GM23338 (cell line): Measurements from ENCODE around the gene TASP1. TPM values are rescaled to one million over a fixed set of nuclear protein-coding genes. Genes with fewer than 3 reads are reported as not detected.

Experiments used
- ATAC-seq: fragments of 200-7000 bp; cut with Tn5 transposase; 3 replicates; pipeline ENCODE4 v1.9.1; 2020
- DNase-seq: peaks from one replicate; pipeline ENCODE4 v3.0.0-alpha.2; 2015; ENCODE audit warnings: low spot score
- H2AFZ ChIP-seq: fragments of 200-600 bp; sonication (generic); 2 replicates; pipeline ENCODE4 v1.8.0; 2016; ENCODE audit warnings: antibody characterized with exemption, mild to moderate bottlenecking, moderate library complexity
- H3F3A ChIP-seq: fragments of 200-600 bp; sonication (generic); replicated peaks from 2 replicates; pipeline ENCODE4 v1.8.0; 2017; ENCODE audit warnings: antibody characterized with exemption, mixed run types, low read depth
- H3K27ac ChIP-seq: fragments of 200-600 bp; sonication (generic); 2 replicates; pipeline ENCODE4 v1.6.1; 2016; ENCODE audit warnings: low read depth
- H3K27me3 ChIP-seq: fragments of 200-600 bp; sonication (generic); 2 replicates; pipeline ENCODE4 v1.8.0; 2016; ENCODE audit warnings: mild to moderate bottlenecking, mixed run types, moderate library complexity; ENCODE audit not compliant: insufficient read depth
- H3K36me3 ChIP-seq: fragments of 200-600 bp; sonication (generic); 2 replicates; pipeline ENCODE4 v1.8.0; 2016; ENCODE audit warnings: mild to moderate bottlenecking; ENCODE audit not compliant: insufficient read depth
- H3K4me1 ChIP-seq: fragments of 200-600 bp; sonication (generic); 2 replicates; pipeline ENCODE4 v1.8.0; 2016; ENCODE audit warnings: mild to moderate bottlenecking, moderate library complexity; ENCODE audit not compliant: insufficient read depth
- H3K4me2 ChIP-seq: fragments of 200-600 bp; sonication (generic); 2 replicates; pipeline ENCODE4 v1.7.1; 2017; ENCODE audit warnings: mixed run types
- H3K4me3 ChIP-seq: fragments of 200-600 bp; sonication (generic); 2 replicates; pipeline ENCODE4 v1.6.1; 2016; ENCODE audit warnings: mixed run types
- H3K79me2 ChIP-seq: fragments of 200-600 bp; sonication (generic); replicated peaks from 2 replicates; pipeline ENCODE4 v1.8.0; 2017; ENCODE audit warnings: mild to moderate bottlenecking; ENCODE audit not compliant: insufficient read depth
- H3K9me2 ChIP-seq: fragments of 200-600 bp; sonication (generic); 2 replicates; pipeline ENCODE4 v1.8.0; 2017; ENCODE audit not compliant: insufficient read depth
- H4K20me1 ChIP-seq: fragments of 200-600 bp; sonication (generic); replicated peaks from 2 replicates; pipeline ENCODE4 v1.8.0; 2017; ENCODE audit warnings: mild to moderate bottlenecking; ENCODE audit not compliant: insufficient read depth
- H3K27ac Mint-ChIP-seq: 2 replicates; pipeline ENCODE4 v1.8.0; 2020; ENCODE audit warnings: inconsistent platforms, mild to moderate bottlenecking, moderate library complexity, mixed read lengths
- H3K27me3 Mint-ChIP-seq: 3 replicates; pipeline ENCODE4 v1.8.0; 2022; ENCODE audit warnings: low read depth, mild to moderate bottlenecking, moderate library complexity, mixed read lengths, inconsistent platforms; ENCODE audit not compliant: insufficient read depth, poor library complexity
- H3K36me3 Mint-ChIP-seq: 3 replicates; pipeline ENCODE4 v1.8.0; 2021; ENCODE audit warnings: low read depth, mild to moderate bottlenecking, inconsistent platforms, moderate library complexity, mixed read lengths
- H3K4me1 Mint-ChIP-seq: 3 replicates; pipeline ENCODE4 v1.8.0; 2020; ENCODE audit warnings: mild to moderate bottlenecking, inconsistent platforms, mixed read lengths
- H3K4me3 Mint-ChIP-seq: 3 replicates; pipeline ENCODE4 v1.8.0; 2021; ENCODE audit warnings: moderate library complexity, mild to moderate bottlenecking, inconsistent platforms, mixed read lengths
- H3K9me3 Mint-ChIP-seq: 3 replicates; pipeline ENCODE4 v1.8.0; 2020; ENCODE audit warnings: moderate library complexity, mild to moderate bottlenecking, inconsistent platforms, mixed read lengths
- CREB1 ChIP-seq: fragments of 250-450 bp; sonication (Bioruptor Pico); IDR thresholded peaks from 2 replicates; pipeline ENCODE4 v1.5.0; 2020; ENCODE audit warnings: low read depth, mild to moderate bottlenecking, moderate library complexity
- EZH2 ChIP-seq: fragments of 200-600 bp; sonication (generic); IDR thresholded peaks from one replicate; pipeline ENCODE4 v1.8.0; 2017; ENCODE audit warnings: antibody characterized with exemption, mild to moderate bottlenecking, low read depth; ENCODE audit not compliant: unreplicated experiment
- EZH2phosphoT487 ChIP-seq: fragments of 200-600 bp; sonication (generic); IDR thresholded peaks from one replicate; pipeline ENCODE4 v1.8.1; 2018; ENCODE audit warnings: antibody characterized with exemption; ENCODE audit not compliant: unreplicated experiment
- STAT1 ChIP-seq: IDR thresholded peaks from one replicate; pipeline ENCODE4 v1.6.1; 2016; ENCODE audit warnings: antibody characterized with exemption; ENCODE audit not compliant: unreplicated experiment
- ZNF331 ChIP-seq: fragments of 250-450 bp; sonication (Bioruptor Pico); IDR thresholded peaks from 2 replicates; pipeline ENCODE4 v1.5.0; 2020; ENCODE audit warnings: low read depth, mild to moderate bottlenecking, moderate library complexity
- polyA plus RNA-seq: library from polyadenylated mRNA; unstranded; fragments of >200 nt; fragmentation: Nextera tagmentation; extraction: Ambion mirVana; gene quantifications from 2 replicates; pipeline ENCODE4 v1.2.1, GENCODE V29; 2016
- total RNA-seq: library from RNA; depleted of rRNA; stranded (reverse); fragments of >200 nt; shearing (Covaris generic); gene quantifications from 2 replicates; pipeline ENCODE4 v1.2.3, GENCODE V29; 2014
- TF ChIP-seq, protein P1 (sequence below): fragments of 250-450 bp; sonication (Bioruptor Pico); IDR thresholded peaks from 2 replicates; pipeline ENCODE4 v1.5.0; 2020; ENCODE audit warnings: mild to moderate bottlenecking, moderate library complexity
- TF ChIP-seq, protein P2 (sequence below), 2 experiments: fragments of 200-600 bp in 1 of 2; sonication (generic) in 1 of 2; conservative IDR thresholded peaks; 2 replicates each; pipeline versions ENCODE4 v1.5.1 to v1.6.1; 2016 to 2017; ENCODE audit warnings: antibody characterized with exemption in 2 of 2, low read depth in 2 of 2, mild to moderate bottlenecking in 2 of 2, moderate library complexity in 1 of 2

Gene TASP1
- total and polyA plus RNA-seq, 2 experiments from 2014 or later: 9.7 to 9.8 TPM

DNA sequence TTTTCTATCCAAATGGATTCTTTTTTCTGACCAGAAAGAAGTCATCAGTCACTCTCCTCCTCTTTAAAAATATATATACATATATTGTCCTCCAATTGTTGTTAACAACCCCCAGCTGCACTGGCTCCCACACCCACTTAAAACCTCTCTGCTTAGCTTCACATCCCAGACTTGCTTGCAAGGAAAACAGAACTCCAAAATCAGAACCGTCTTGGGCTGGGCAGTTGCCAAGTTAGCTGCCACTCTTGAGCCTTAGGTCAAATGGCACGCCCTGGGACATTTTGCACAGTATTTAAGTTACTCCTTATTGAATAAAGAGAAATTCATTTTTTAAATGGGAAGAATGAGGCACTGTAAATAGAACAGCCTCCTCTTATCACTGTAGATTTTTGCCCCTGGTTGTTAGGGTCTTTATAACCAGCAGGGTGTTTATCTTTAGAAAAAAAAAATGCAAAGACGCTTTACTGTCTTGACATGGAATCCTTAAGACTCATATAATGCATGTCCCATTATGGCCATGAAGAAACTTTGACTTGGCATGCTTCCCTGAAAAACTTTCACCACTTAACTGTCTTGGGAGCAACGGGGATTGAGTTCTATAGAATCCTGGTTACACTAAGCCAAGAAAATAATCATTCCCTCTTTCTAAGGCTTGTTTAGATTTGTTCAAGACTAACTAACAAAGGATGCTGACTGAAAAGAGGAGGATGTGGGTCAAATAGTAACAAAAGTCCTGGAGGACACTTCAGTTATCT, 213.2 kb downstream of the TASP1 start:
- H3K79me2 ChIP-seq: no peaks in the 10 kb centered on the region
- TF ChIP-seq EZH2: no peak
- no peak for TF ChIP-seq CREB1 (CRISPR knock-in tag)
- no peaks in the 10 kb centered on the region for H3K27me3 ChIP-seq
- H3K36me3 Mint-ChIP-seq: no peaks in the 10 kb centered on the region
- H3K27ac Mint-ChIP-seq: 0 out of 2 replicates have a peak overlapping the region, but pooled peaks have one; percentile 51
- H3K4me1 ChIP-seq: peaks cover 12% of the 10 kb centered on the region
- no peaks in the 10 kb centered on the region for H3K9me3 Mint-ChIP-seq
- peaks cover 21% of the 10 kb centered on the region for H3K4me1 Mint-ChIP-seq
- no peak for DNase-seq
- no peak overlapping the region for H3K4me2 ChIP-seq
- H2AFZ ChIP-seq: no peak overlapping the region
- no peaks in the 10 kb centered on the region for H3K36me3 ChIP-seq
- H3K9me2 ChIP-seq: peaks cover 2% of the 10 kb centered on the region
- H3K27ac ChIP-seq: peak overlapping the region; percentile 8; the same call in 1 of the 2 replicates
- no peaks in the 10 kb centered on the region for H4K20me1 ChIP-seq
- H3K4me3 ChIP-seq: no peak overlapping the region
- H3K4me3 Mint-ChIP-seq: no peak overlapping the region
- peaks cover 2% of the 10 kb centered on the region for H3K27me3 Mint-ChIP-seq
- no peak for ATAC-seq
- H3F3A ChIP-seq: no peaks in the 10 kb centered on the region

DNA sequence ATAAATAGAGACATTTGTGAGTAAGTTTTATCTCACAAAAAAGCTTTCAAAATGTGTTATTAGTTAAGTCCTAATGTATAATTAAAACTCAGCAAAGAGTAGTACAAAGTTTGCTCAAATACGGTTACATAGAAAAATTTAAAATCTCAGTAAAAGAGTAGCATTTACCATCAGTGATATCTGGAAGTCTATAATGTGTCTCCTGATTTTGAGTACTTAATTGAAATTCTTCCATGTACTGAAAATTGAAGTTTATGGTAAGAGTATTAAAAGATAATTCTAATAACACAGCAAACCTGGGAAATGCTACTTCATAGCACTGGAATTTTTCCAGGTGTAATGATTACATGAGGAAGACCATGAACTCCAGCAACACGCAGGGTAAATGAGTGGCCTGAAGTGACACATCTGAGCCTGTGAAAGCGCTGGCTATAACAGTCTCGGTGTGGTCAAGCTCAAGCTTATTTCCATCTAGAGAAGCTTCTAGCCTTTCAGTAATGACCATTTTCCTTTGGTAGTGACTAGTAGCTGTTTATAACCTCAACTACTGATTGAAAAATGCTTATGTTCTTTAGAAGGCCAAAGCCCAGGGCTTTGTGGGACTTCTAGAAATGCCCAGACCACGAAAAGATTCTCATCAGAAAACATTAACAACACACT, 214.4 kb downstream of the TASP1 start:
- Histone ChIP-seq H3K4me3 (no peak overlapping the region), H3F3A (no peaks in the 10 kb centered on the region), H4K20me1 (no peaks in the 10 kb centered on the region), H3K4me2 (no peak overlapping the region), H2AFZ (no peak overlapping the region), H3K4me1 (peaks cover 24% of the 10 kb centered on the region), H3K27ac (no peak overlapping the region), H3K9me2 (no peaks in the 10 kb centered on the region; the same call in 1 of the 2 replicates), H3K27me3 (no peaks in the 10 kb centered on the region), H3K79me2 (no peaks in the 10 kb centered on the region), H3K36me3 (no peaks in the 10 kb centered on the region)
- Mint-ChIP-seq H3K27me3 (peaks cover 2% of the 10 kb centered on the region), H3K4me3 (no peak overlapping the region), H3K4me1 (peaks cover 21% of the 10 kb centered on the region), H3K9me3 (no peaks in the 10 kb centered on the region), H3K36me3 (no peaks in the 10 kb centered on the region), H3K27ac (no peak overlapping the region)
- DNase-seq (no peak), ATAC-seq (no peak)
- TF ChIP-seq EZH2phosphoT487: no peak
- no peak for TF ChIP-seq CREB1 (CRISPR knock-in tag)
- no peak for TF ChIP-seq EZH2
- TF ChIP-seq STAT1: no peak
- TF ChIP-seq, protein P1, sequence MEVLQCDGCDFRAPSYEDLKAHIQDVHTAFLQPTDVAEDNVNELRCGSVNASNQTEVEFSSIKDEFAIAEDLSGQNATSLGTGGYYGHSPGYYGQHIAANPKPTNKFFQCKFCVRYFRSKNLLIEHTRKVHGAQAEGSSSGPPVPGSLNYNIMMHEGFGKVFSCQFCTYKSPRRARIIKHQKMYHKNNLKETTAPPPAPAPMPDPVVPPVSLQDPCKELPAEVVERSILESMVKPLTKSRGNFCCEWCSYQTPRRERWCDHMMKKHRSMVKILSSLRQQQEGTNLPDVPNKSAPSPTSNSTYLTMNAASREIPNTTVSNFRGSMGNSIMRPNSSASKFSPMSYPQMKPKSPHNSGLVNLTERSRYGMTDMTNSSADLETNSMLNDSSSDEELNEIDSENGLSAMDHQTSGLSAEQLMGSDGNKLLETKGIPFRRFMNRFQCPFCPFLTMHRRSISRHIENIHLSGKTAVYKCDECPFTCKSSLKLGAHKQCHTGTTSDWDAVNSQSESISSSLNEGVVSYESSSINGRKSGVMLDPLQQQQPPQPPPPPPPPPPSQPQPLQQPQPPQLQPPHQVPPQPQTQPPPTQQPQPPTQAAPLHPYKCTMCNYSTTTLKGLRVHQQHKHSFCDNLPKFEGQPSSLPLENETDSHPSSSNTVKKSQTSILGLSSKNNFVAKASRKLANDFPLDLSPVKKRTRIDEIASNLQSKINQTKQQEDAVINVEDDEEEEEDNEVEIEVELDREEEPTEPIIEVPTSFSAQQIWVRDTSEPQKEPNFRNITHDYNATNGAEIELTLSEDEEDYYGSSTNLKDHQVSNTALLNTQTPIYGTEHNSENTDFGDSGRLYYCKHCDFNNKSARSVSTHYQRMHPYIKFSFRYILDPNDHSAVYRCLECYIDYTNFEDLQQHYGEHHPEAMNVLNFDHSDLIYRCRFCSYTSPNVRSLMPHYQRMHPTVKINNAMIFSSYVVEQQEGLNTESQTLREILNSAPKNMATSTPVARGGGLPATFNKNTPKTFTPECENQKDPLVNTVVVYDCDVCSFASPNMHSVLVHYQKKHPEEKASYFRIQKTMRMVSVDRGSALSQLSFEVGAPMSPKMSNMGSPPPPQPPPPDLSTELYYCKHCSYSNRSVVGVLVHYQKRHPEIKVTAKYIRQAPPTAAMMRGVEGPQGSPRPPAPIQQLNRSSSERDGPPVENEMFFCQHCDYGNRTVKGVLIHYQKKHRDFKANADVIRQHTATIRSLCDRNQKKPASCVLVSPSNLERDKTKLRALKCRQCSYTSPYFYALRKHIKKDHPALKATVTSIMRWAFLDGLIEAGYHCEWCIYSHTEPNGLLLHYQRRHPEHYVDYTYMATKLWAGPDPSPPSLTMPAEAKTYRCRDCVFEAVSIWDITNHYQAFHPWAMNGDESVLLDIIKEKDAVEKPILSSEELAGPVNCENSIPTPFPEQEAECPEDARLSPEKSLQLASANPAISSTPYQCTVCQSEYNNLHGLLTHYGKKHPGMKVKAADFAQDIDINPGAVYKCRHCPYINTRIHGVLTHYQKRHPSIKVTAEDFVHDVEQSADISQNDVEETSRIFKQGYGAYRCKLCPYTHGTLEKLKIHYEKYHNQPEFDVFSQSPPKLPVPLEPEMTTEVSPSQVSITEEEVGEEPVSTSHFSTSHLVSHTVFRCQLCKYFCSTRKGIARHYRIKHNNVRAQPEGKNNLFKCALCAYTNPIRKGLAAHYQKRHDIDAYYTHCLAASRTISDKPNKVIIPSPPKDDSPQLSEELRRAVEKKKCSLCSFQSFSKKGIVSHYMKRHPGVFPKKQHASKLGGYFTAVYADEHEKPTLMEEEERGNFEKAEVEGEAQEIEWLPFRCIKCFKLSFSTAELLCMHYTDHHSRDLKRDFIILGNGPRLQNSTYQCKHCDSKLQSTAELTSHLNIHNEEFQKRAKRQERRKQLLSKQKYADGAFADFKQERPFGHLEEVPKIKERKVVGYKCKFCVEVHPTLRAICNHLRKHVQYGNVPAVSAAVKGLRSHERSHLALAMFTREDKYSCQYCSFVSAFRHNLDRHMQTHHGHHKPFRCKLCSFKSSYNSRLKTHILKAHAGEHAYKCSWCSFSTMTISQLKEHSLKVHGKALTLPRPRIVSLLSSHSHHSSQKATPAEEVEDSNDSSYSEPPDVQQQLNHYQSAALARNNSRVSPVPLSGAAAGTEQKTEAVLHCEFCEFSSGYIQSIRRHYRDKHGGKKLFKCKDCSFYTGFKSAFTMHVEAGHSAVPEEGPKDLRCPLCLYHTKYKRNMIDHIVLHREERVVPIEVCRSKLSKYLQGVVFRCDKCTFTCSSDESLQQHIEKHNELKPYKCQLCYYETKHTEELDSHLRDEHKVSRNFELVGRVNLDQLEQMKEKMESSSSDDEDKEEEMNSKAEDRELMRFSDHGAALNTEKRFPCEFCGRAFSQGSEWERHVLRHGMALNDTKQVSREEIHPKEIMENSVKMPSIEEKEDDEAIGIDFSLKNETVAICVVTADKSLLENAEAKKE (CRISPR knock-in tag): no peak
- TF ChIP-seq ZNF331: no peak
- TF ChIP-seq, protein P2, sequence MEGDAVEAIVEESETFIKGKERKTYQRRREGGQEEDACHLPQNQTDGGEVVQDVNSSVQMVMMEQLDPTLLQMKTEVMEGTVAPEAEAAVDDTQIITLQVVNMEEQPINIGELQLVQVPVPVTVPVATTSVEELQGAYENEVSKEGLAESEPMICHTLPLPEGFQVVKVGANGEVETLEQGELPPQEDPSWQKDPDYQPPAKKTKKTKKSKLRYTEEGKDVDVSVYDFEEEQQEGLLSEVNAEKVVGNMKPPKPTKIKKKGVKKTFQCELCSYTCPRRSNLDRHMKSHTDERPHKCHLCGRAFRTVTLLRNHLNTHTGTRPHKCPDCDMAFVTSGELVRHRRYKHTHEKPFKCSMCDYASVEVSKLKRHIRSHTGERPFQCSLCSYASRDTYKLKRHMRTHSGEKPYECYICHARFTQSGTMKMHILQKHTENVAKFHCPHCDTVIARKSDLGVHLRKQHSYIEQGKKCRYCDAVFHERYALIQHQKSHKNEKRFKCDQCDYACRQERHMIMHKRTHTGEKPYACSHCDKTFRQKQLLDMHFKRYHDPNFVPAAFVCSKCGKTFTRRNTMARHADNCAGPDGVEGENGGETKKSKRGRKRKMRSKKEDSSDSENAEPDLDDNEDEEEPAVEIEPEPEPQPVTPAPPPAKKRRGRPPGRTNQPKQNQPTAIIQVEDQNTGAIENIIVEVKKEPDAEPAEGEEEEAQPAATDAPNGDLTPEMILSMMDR (conservative IDR thresholded peaks at IDR 0.05; ENCODE audit: low read depth in 2 of 2): no peak
